Measurements from ENCODE around the gene MYO3A. TPM values are rescaled to one million over a fixed set of nuclear protein-coding genes. Genes with fewer than 3 reads are reported as not detected.

The MYO3A gene
- total RNA-seq, 2 donors from 2014 or later, result 33.9 to 37.6 TPM

DNA sequence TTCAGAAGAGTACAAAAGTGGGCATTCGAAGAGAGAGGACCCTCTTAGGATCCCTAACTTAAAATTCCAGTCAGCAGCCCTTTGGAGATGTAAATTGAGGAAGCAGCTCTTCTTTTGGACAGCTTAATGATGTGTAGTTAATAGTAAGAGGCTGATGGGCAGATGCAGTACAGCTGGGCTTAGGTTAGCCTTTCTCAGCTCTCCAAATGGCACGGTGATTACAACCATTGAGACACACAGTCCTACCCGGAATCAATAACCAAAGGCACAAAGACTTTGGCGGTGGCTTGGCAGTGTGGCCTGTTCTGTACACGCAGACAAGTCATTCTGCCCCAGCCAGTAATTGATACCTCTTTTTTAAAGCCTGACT lies 309.3 kb downstream of the MYO3A start:
- Mint-ChIP-seq H3K36me3 (ENCODE audit: low read depth) (no peaks in the 10 kb centered on the region), H3K4me3 (no peak overlapping the region), H3K27ac (no peak overlapping the region), H3K9me3 (no peaks in the 10 kb centered on the region), H3K4me1 (peaks cover 4% of the 10 kb centered on the region), H3K27me3 (ENCODE audit: insufficient read depth) (no peaks in the 10 kb centered on the region)
- WGBS, 2 experiments (ENCODE audit: insufficient coverage in 1 of 2, insufficient read length in 1 of 2), result 90 to 94% methylated on average over 3 to 5 of the region's 5 CpGs
- Histone ChIP-seq H3K4me3 (ENCODE audit: low read length) (no peak overlapping the region), H3K36me3 (ENCODE audit: control insufficient read depth, insufficient read depth, low read length) (no peaks in the 10 kb centered on the region), H3K9ac (ENCODE audit: extremely low read depth, low read length, poor library complexity, severe bottlenecking) (no peak overlapping the region), H3K27me3 (ENCODE audit: control insufficient read depth, insufficient read depth, low read length, poor library complexity, severe bottlenecking) (no peaks in the 10 kb centered on the region), H3K4me1 (ENCODE audit: control insufficient read depth, insufficient read depth, low read length) (no peaks in the 10 kb centered on the region), H3K9me3 (ENCODE audit: control insufficient read depth, low read length) (no peaks in the 10 kb centered on the region), H3K27ac (ENCODE audit: low read depth, low read length) (no peak overlapping the region)
- DNase-seq, result no peak
- TF ChIP-seq, protein P1, sequence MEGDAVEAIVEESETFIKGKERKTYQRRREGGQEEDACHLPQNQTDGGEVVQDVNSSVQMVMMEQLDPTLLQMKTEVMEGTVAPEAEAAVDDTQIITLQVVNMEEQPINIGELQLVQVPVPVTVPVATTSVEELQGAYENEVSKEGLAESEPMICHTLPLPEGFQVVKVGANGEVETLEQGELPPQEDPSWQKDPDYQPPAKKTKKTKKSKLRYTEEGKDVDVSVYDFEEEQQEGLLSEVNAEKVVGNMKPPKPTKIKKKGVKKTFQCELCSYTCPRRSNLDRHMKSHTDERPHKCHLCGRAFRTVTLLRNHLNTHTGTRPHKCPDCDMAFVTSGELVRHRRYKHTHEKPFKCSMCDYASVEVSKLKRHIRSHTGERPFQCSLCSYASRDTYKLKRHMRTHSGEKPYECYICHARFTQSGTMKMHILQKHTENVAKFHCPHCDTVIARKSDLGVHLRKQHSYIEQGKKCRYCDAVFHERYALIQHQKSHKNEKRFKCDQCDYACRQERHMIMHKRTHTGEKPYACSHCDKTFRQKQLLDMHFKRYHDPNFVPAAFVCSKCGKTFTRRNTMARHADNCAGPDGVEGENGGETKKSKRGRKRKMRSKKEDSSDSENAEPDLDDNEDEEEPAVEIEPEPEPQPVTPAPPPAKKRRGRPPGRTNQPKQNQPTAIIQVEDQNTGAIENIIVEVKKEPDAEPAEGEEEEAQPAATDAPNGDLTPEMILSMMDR (conservative IDR thresholded peaks at IDR 0.05), result no peak

GRCh38 chr10:26249681-26250080 lies 315.7 kb downstream of the MYO3A start:
- Mint-ChIP-seq H3K4me1 (peaks cover 8% of the 10 kb centered on the region), H3K36me3 (ENCODE audit: low read depth) (no peaks in the 10 kb centered on the region), H3K27ac (no peak overlapping the region), H3K9me3 (no peaks in the 10 kb centered on the region), H3K27me3 (ENCODE audit: insufficient read depth) (no peaks in the 10 kb centered on the region), H3K4me3 (no peak overlapping the region)
- Histone ChIP-seq H3K9me3 (ENCODE audit: control insufficient read depth, low read length) (no peaks in the 10 kb centered on the region), H3K36me3 (ENCODE audit: control insufficient read depth, insufficient read depth, low read length) (no peaks in the 10 kb centered on the region), H3K27me3 (ENCODE audit: control insufficient read depth, insufficient read depth, low read length, poor library complexity, severe bottlenecking) (no peaks in the 10 kb centered on the region), H3K9ac (ENCODE audit: extremely low read depth, low read length, poor library complexity, severe bottlenecking) (no peak overlapping the region), H3K4me3 (ENCODE audit: low read length) (no peak overlapping the region), H3K27ac (ENCODE audit: low read depth, low read length) (no peak overlapping the region), H3K4me1 (ENCODE audit: control insufficient read depth, insufficient read depth, low read length) (no peaks in the 10 kb centered on the region)
- DNase-seq, result no peak
- 94 to 95% methylated on average over 2 to 6 of the region's 6 CpGs for WGBS, 2 experiments (ENCODE audit: insufficient coverage in 1 of 2, insufficient read length in 1 of 2)
- TF ChIP-seq, protein P1 (conservative IDR thresholded peaks at IDR 0.05), result no peak

DNA sequence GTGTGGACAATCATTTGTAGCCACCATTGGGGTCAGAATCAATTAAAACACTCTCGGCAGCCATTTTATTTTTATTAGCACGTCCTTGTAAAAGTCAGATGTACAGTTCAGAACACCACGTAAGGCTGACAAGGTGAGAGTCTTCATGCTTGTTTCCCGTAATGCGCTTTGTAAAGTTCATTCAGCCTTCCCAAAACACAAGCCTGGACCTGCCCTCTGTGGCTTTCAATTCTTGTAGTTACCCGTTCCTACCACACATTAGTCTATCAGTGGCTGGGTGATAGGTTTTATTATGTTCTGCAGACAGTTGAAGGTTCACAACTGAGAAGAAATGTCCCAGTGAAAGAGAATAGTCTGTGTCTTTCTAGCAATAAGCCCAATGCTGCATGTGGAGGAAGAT lies 317.9 kb downstream of the MYO3A start:
- H3K27me3 Mint-ChIP-seq (ENCODE audit: insufficient read depth), result peaks cover 3% of the 10 kb centered on the region
- Histone ChIP-seq H3K4me3 (ENCODE audit: low read length) (no peak overlapping the region), H3K4me1 (ENCODE audit: control insufficient read depth, insufficient read depth, low read length) (no peaks in the 10 kb centered on the region), H3K9ac (ENCODE audit: extremely low read depth, low read length, poor library complexity, severe bottlenecking) (no peak overlapping the region), H3K36me3 (ENCODE audit: control insufficient read depth, insufficient read depth, low read length) (no peaks in the 10 kb centered on the region), H3K27me3 (ENCODE audit: control insufficient read depth, insufficient read depth, low read length, poor library complexity, severe bottlenecking) (no peaks in the 10 kb centered on the region), H3K27ac (ENCODE audit: low read depth, low read length) (no peak overlapping the region), H3K9me3 (ENCODE audit: control insufficient read depth, low read length) (no peaks in the 10 kb centered on the region)
- H3K4me1 Mint-ChIP-seq, result peaks cover 8% of the 10 kb centered on the region
- H3K4me3 Mint-ChIP-seq, result no peak overlapping the region
- WGBS, 2 experiments (ENCODE audit: insufficient coverage in 1 of 2, insufficient read length in 1 of 2), result 91 to 92% methylated on average over 4 to 6 of the region's 6 CpGs
- H3K36me3 Mint-ChIP-seq (ENCODE audit: low read depth), result no peaks in the 10 kb centered on the region
- H3K9me3 Mint-ChIP-seq, result no peaks in the 10 kb centered on the region
- TF ChIP-seq, protein P1 (conservative IDR thresholded peaks at IDR 0.05), result no peak
- H3K27ac Mint-ChIP-seq, result no peak overlapping the region
- DNase-seq, result no peak

Measured in endodermal cell (in vitro differentiated cells).